SK-N-DZ (cell line): ENCODE measurements around the gene SERPINB1.
A peak's percentile ranks its signal among the peaks of the same experiment; 100 is the strongest.
"Not testable (repeated sequence)": the region's sequence is repeated elsewhere in the genome, so short reads cannot be mapped to it uniquely, and the experiment has no call there.

Source experiments
- DNase-seq: peaks from one replicate; pipeline ENCODE4 v3.0.0-alpha.2; 2015; ENCODE audit warnings: low spot score

SERPINB1 gene

GRCh38 chr6:2866171-2866846 lies 24.6 kb upstream of the SERPINB1 start:
- DNase-seq, result no peak

- DNase-seq, result no peak
These were observed 24.1 kb upstream of the SERPINB1 start for GRCh38 chr6:2865694-2866151.

DNA sequence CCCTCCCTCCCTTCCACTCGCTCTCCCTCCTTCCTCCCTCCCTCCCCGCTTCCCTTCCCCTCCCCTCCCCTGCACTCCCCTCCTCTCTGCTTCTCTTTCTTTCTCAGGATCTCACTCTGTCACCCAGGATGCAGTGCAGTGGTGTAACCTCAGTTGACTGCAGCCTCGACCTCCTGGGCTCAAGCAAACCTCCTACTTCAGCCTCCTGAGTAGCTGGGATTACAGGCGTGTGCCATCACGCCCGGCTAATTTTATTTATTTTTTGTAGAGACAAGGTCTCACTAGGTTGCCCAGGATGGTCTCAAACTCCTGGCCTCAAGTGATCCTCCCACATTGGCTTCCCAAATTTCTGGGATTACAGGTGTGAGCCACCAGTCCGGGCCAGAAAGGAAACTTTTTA lies 23.6 kb upstream of the SERPINB1 start:
- DNase-seq, result no peak

GRCh38 chr6:2863901-2864300 lies 22.2 kb upstream of the SERPINB1 start:
- no peak for DNase-seq

DNA sequence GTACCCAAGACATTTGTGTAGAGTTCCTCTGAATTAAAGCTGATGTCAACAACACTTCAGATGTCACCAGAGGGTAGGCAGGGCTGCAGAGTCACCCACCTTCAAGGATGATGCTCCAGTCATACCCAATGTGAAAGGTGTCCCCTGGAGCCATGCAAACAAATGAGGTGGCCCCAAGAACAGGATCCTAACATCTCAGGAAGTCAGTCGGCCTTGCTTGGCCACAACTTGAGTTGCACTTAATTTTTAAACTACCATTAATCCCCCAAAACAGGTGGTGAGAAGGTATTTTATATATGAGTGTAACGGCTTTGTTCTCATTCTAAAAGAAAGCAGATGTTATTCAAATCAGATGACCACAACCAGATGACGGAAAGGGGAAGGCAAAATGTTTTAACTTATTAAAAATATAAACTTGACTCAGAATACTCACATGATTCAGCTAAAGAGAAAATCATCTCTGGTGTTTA lies 21.1 kb upstream of the SERPINB1 start:
- no peak for DNase-seq

- no peak for DNase-seq
These were observed 20.1 kb upstream of the SERPINB1 start for GRCh38 chr6:2861822-2862164.

DNA sequence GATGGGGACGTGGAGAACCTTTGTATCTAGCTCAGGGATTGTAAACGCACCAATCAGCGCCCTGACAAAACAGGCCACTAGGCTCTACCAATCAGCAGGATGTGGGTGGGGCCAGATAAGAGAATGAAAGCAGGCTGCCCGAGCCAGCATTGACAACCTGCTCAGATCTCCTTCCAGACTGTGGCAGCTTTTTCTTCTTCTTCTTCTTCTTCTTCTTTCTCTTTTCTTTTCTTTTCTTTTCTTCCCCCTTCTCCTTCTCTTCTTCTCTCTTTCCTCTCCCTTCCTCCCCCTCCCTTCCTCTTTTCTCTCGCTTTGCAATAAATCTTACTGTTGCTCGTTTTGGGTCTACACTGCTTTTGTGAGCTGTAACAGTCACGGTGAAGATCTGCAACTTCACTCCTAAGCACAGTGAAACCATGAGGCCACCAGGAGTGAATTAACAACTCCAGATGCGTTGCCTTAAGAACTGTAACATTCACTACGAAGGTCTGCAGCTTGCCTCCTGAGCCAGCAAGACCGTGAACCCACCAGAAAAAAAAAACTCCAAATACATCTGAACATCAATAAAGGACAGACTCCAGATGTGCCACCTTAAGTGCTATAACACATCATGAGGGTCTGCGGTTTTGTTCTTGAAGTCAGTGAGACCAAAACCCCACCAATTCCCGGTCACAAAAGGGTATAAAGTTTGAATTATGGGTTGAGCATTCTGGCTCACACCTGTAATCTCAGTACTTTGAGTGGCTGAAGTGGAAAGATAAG lies 19.6 kb upstream of the SERPINB1 start:
- no peak for DNase-seq

- not testable (repeated sequence) for DNase-seq
These were observed 19.0 kb upstream of the SERPINB1 start for GRCh38 chr6:2860706-2861059.

DNA sequence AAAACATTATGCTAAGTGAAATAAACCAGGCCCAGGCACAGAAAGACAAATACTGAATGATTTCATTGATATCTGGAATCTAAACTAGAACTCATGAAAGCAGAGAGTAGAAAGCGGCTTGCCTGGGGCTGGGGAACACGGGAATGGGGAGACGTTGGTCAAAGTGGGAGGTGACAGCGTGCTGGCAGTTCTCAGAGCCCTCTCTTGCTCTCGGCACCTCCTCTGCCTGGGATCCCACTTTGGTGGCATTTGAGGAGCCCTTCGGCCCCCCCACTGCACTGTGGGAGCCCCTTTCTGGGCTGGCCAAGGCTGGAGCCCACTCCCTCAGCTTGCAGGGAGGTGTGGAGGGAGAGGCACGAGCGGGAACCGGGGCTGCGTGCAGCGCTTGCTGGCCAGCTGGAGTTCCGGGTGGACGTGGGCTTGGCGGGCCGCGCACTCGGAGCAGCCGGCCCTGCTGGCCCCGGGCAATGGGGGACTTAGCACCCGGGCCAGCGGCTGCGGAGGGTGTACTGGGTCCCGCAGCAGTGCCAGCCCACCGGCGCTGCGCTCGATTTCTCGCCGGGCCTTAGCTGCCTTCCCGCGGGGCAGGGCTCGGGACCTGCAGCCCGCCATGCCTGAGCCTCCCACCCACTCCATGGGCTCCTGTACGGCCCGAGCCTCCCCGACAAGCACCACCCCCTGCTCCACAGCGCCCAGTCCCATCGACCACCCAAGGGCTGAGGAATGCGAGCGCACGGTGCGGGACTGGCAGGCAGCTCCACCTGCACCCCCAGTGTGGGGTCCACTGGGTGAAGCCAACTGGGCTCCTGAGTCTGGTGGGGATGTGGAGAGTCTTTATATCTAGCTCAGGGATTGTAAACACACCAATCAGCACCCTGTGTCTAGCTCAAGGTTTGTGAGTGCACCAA lies 18.4 kb upstream of the SERPINB1 start:
- DNase-seq, result not testable (repeated sequence)

DNA sequence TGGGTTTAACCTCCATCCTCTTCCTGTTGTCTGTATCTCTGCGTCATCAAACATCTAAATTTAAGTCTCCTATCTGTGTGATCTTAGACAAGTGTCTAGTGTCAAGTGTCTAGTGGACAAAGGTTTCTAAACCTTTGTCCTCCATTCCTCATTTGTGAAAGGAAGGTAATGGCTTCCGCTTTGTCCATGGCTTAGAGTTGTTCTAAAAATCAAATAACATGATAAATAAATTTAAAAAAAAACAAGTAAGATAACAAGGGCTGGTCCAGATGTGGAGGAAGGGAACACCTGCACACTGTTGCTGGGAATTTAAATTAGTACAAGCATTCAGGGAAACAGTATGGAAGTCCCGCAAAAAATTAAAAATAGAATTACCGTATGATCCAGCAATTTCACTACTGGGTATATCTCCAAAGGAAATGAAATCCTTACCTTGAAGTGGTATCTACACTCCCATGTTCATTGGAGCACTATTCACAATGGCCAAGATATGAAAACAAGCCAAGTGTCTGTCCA lies 17.6 kb upstream of the SERPINB1 start:
- no peak for DNase-seq

DNA sequence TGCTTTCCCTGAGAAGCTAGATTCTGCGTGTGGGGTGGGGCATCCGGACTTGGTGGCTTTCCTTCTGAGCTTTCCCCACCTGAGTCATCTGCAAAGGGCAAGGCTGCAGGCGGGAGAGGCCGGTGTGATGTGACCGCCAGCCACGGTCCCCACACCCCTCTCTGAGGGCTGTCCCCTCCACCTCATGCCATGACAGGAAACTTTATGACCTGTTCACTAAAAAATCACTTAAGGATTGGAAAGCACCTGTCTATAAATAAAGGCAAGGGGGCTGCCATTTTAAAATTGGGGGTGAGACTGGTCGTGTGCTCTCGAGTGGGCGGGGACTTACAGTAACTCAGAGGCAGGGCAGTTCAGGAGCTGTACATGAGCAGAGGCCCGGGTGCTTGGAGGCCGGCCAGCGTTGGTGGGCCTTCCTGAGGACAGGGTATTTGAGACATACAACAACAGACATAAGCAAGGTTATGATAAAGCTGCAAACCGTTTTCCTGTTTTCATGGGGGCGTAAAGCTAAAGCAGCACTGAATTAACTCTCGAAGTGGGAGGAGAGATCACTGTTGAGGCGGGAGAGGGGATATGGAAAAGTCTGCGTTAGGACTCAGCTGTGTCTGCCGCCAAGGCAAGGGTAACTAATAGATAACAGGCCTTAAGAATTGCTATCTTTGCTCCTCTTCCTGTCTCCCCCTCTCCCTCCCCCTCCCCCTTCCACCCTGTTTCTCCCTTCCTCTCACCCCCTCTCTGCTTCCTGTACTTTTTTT lies 16.1 kb upstream of the SERPINB1 start:
- DNase-seq, result peak; percentile 67

- DNase-seq, result no peak
These were observed 15.5 kb upstream of the SERPINB1 start for GRCh38 chr6:2857185-2857579.

GRCh38 chr6:2855061-2855519 lies 13.4 kb upstream of the SERPINB1 start:
- no peak for DNase-seq

DNA sequence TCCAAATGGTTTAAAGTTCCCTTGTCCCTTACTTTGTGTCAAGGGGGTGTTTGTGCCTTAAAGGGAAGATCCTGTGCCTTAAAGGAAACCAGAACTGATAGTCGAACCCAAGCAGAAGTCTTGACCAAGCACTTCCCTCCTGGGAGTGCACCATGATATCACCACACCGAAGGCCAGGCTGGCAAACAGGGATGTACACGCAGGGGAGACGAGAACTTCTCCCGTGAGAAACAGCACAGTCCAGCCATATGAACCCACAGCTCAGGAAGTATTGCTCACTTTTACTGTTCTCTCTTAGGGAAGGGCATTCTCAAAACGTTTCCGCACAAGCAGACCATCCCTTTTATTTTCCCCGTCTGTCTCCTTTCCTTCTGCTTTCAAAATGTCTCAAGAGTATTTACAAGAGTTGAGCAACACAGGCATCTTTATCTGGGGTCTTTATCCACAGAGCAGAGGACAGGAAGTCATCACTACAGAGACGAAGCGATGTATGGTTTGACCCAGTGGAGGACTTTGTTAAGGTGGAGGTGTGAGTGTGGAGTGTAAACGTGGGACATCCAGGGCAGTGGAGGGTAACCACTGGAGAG lies 12.8 kb upstream of the SERPINB1 start:
- no peak for DNase-seq

GRCh38 chr6:2853769-2854395 lies 12.2 kb upstream of the SERPINB1 start:
- no peak for DNase-seq

- not testable (repeated sequence) for DNase-seq
These were observed 11.7 kb upstream of the SERPINB1 start for GRCh38 chr6:2853378-2853768.

DNA sequence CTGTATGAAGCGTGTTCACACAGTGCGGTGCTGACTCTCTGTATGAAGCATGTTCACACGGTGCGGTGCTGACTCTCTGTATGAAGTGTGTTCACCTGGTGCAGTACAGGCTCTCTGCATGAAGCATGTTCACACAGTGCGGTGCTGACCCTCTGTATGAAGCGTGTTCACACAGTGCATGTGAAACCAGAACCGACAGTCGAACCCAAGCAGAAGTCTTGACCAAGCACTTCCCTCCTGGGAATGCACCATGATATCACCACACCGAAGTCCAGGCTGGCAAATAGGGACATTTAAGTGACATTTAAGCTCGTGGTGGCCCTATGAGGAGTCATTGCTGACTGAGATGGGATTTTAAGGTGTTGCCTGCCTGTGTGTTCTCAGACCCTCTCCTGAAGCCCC lies 11.3 kb upstream of the SERPINB1 start:
- no peak for DNase-seq

- no peak for DNase-seq
These were observed 10.8 kb upstream of the SERPINB1 start for GRCh38 chr6:2852514-2852855.

GRCh38 chr6:2851727-2852513 lies 10.3 kb upstream of the SERPINB1 start:
- no peak for DNase-seq
